Activated CD4-positive, CD25-positive, alpha-beta regulatory T cell treated with anti-CD3 and anti-CD28 coated beads, Interleukin-2, amount 50 U/mL, for 72 hours (primary cell): ENCODE data around the gene TMEM167A.

ENCODE experiments used
- DNase-seq: peaks from one replicate; pipeline ENCODE4 v3.0.0; 2021

Gene TMEM167A, protein sequence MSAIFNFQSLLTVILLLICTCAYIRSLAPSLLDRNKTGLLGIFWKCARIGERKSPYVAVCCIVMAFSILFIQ

DNA sequence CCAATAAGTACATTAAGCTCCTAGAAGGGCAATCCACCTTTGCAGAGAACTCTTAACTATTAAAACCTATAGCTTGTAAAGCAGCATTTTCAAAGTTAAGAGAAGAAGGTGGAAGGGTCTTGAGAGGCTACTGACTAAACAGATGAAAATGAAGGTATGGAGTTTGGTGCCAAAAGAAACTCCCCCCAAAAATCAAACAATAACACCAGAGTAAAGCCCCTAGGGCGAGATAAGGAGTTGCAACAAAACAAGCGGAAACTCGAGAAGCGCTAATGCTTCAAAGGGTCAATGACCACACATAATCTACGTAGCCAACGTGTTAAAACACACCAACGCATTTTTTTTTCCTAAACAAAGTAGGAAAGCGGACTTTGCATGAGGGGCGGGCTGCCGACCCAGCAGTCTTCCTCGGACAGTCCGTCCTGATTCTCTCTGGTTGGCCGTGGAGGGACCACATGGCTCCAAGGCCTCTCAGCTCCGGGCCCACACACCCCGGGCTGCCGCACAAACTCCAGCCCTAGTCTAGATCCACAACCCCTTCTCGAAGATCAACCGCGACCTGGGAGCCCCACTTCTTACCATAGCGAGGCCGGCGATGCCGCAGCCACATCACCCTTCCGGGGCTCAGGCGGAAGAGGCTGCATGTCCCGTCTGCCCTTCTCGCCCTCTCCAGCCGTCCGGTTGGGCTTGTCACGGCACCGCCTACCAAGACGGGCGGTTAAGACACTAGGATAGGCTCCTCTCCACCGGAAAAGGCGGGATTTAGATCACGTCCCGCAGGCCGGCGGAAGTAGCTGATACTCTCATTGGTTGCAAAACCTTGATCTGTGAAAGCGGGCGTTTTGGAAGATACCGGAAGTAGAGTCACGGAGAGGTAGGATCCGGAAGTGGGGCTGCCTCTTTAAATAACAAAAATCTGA, at the start of gene TMEM167A, which contains the start of gene XRCC4:
TSS of gene TMEM167A (minus strand) at position 653 of the 920 bp plus-strand sequence. CDS start at position 582, 71 bp downstream.
TSS of gene XRCC4 (plus strand) at position 806 of the 920 bp plus-strand sequence. CDS start 27,373 bp downstream, outside the sequence.
- peak; percentile 87 for DNase-seq

DNA sequence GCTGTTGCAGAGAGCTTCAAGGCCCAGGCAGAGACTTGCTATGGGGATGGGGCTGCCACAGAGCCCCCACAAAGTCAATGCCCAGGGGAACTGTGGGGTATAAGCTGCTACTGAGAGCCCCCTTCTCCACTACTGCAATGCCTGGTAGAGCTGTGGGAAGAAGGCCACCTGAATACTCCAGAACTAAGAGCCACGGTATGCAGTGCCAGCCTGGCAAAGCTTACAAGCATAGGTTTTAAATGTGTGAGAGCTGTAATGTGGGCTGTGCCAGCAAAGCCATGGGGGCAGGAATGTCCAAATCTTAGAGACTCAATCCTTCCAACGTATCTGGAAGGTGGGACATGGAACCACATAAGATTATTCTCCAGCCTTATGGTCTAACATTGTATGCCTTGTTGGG, 49.3 kb upstream of the TMEM167A start:
- no peak for DNase-seq

DNA sequence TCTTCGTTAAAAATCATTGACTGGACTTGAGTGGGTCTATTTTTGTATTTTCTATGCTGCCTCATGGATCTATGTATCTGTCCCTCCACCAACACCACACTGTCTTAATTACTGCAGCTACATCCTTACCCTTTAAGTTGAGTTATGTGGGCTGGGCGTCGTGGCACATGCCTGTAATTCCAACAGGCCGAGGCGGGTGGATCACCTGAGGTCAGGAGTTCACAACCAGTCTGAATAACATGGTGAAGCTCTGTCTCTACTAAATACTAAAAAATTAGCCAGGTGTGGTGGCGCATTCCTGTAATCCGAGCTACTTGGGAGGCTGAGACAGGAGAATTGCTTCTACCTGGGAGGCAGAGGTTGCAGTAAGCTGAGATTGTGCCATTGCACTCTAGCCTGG, 48.4 kb upstream of the TMEM167A start:
- DNase-seq = no peak

DNA sequence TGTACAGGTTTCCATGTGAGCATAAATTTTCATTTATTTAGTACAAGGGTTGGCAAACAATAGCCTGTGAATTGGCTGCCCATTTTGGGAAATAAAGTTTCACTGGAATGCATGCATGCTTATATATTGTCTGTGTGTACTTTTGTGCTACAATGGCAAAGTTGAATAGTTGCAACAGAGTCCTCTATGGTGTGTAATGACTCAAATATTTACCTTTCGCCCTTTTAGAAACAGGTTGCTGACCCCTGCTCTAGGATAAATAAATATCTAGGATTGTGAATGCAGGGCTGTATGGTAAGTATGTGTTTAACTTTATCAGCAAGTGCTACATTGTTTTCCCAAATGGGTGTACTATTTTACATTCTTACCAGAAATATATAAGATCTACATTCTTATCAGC, 47.4 kb upstream of the TMEM167A start:
- DNase-seq = no peak

DNA sequence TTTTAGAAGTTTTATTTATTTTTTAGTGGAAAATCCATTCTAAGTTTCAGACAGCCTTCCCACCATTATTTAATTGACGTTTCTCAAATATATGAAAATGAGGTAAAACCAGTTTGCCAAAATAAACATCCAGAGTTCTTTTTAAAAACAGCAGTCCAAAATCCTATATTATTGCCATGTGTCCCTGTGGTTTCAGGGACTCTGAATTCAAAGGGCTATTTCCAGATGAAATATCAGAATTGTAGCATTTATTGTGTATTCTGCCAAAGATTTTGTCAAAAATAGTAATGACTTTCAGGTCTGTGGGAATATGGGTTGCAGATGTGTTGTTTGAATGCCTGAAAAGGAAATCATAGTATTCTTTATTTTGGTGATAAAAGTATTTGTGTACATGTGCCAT, 41.8 kb upstream of the TMEM167A start:
- DNase-seq = no peak

DNA sequence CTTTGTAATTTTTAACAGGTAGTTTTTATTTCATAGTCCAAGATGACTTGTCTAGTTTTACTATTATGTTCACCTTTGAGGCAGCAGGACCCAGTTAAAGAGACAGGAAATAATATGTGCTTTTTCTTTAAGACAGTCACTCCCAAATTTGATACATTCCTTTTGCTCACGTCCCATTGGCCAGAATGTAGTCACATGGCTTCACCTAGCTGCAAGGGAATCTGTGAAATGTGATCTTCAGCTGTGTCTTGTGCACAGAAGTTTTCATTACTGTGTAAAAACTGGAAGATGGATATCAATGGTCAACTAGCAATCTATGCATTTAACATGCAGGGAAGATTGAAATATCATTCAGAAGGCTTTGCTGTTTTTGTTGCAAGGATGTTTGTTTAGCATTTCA, 41.3 kb upstream of the TMEM167A start:
- no peak for DNase-seq

DNA sequence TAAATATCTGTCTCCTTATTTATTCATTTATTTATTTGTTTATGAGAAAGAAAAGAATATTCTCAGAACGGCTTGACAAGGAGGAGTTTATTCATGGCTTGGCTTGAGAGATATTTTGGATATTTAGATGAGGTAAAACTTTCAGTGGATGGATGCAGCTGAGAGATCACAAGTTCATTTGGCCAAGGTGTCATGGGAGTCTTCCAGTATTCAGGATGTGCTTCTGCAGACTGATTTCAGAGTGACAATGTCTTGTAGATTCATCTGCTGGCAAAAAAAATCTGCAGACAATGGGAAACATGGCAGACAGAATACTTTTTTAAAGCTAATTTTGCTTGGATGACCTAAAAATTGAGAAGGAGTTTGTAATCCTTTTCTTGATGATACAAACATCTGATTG, 38.6 kb upstream of the TMEM167A start:
- DNase-seq = no peak

DNA sequence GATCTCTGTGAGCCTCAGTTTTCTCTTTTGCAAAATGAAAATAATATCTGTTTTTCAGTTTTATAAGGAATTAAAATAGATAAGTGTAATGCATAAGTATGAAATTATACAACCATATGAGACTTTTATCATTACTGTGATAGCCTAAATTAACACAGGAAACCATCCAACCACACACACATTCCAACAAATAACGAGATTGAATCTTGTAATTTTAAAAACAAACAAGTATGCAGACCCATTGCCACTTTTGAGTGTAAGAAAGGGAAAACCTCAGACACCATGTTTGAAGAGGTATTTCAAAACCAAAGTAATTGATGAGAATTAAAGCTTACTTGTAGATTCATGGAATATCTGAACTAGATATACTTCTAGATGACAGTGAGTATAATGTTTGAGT, 32.2 kb upstream of the TMEM167A start:
- no peak for DNase-seq

DNA sequence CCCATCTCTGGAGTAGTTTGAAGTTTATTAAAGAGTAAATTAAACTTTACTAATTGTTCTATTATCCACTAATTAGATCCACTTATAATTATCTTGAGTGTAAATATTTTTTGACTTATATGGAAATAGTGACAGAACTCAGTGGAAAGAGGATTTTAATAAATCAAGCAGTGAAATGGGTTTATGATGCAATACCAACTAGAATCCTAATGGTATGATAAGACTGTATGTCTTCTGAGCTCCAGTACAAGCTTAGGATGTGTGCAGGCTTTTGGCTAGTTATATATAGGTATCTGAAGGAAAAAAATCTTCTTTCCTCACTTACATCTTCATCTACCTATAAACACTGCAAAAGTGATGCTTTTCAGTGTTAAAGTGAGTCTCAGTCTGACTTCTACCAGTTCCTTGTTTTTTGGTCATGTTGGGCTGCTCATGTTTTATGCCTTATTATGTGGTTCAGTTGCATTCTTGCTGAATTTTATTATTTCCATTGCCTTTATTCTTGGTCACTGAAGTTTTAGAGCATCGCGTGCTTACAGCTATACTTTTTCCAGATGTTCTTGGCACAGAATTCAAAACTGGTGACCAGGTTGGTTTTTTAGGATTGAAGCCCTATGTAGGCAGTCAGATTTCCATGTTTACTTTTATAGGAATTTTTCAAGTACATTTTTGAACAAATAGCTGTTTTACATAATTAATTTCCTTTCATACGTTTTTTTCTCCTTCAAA, 30.7 kb upstream of the TMEM167A start:
- no peak for DNase-seq

DNA sequence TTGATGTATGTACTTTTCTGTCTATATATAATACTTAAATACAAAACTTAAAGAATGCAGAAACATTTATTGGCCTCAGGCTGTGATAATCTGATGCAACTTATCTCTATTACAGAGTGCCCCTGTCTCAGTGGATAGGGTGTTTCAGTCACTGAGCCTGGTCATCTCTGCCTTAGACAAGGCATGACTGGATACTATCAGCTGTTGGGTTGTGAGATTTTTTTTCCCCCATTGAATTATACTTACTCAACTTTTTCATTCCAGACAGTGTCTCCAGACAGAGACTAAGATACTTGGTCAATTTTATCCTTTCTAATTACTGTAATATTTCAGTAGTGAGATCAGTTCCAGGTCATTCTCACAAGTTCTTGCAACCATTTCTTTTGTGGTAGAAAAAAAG, 26.8 kb upstream of the TMEM167A start:
- DNase-seq = no peak

DNA sequence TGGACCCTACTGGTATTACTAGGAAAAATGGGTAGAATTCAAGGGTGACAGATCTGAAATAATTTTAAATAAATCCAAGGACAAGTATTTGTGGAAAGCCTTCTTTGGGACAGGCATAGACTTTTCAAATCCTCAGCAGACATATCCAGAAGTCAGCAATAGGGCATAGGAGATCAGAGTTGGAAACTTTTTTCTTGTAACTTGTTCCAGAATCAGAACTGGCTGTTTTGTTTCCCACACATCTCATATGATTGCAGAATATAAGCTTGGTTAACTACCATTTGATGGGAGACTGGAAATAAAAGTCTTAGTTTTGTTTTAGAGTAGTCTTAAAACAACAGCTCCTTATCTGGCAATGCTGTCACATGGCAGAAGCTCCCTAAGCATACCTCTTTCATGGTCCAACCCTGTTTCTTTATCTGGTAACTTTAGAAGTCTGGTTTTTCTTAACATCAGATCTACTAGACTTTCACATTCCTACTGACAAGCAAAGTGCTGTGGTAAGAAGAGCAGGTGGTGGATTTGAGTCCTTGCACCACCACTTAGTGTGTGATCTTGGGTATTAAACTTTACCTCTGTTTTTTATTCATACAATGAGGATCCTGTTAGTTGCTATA, 25.3 kb upstream of the TMEM167A start:
- DNase-seq = no peak

DNA sequence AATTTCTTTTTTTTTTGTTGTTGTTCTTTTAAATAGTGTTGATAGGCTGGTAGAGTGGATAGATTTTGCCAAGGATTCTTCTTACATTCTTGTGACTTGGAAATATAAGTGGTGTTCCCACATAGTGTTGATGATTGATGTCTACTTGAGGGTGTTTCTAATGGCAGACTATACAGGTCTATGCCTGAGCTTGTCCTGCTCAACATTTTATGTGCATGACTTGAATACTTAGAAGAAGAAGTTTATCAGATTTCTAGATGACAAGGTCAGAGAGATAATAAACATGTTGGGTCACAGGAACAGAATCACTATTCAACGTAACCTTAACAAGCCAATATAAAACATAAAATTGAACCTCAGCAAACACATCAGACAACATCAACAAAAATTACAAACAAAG, 24.3 kb upstream of the TMEM167A start:
- DNase-seq = no peak

DNA sequence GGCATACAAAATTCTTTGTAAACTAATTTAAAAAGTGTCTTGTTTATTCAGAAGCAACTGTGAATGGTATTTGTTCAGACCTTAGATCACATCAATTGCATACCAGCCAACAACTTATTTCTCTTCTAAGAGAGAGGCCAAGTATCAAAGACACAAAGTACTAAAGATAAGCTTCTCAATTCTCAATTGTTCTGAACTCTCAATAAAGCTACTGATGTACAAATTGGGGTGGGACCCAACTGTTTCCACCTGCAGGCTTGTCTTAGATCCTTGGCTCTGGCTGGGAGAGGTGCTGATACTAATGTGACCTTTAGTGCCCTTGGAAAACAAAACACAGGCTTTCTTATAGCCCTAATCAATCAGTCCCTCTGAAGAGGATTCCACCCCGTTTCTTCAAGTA, 22.3 kb upstream of the TMEM167A start:
- DNase-seq = no peak

DNA sequence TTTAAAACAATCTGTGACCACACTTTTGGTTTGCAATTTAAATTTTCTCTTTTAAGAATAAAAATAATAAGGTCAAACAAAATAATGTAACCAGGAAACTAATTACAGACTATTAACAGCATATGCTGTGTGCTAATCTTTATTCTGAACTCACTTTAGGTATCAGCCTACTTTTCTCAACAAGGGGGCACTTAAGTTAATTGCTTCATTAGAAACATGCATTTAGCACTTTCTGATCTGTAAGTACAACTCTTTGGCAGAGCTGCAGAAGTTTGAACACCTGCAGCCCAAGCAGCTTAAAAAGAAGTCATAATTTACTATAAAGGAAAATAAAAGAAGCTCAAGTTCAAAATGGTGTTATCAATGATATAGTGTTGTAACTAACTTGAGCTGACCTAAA, 21.8 kb upstream of the TMEM167A start:
- no peak for DNase-seq

DNA sequence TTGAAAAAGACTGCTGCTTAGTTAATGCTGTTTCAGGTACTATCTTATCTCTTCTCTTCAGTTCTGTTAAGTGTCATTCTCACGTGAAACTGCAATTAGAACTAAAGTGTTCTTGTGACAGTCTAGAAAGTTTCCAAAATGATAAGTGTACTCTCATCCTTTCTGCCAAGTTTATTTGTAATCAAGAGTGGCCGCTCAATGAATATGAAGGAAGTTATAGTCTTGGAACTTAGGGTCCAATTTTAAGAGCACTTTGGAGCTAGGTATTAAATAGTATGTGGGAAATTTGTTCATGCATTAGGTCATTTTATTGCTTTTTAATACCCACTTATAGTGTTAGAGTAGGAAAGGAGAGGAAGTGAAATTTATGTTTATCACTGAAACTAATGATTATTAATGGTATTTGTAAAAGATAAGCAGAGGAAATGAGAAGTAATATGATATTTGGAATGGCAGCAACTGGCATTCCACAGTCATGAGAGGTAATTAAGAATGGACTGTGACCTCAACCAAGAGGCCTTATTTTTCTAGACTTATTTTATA, 20.6 kb upstream of the TMEM167A start:
- no peak for DNase-seq

DNA sequence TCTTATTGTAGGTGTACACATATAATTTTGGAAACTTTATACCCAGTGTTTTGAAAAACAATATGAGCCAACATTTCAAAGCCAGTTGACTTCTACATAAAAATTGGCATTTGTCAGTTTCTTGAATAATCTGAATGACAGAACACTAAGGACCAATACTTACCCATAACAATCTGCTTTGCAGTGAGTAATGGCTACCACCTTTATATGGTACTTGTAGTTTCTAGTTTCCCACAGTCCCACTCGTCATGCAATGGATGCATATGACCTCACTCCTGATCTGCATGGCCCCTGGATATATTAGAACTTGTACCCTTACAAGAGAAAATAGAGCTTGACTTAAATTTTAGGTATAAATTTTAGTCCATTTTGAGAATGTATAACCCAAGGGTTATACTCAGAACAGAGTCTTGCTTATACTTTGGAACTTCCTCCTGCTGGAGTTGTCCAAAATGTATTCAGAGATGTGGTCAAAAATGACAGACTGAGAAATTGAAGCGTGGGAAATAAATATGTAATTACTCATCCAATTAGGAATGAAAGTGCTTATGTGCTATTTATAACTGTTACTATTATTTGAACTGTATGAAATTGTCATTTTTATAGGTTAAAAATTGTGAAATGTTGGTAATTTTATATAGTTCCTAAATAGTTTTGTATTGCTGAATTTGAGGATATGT, 19.6 kb upstream of the TMEM167A start:
- DNase-seq = no peak

DNA sequence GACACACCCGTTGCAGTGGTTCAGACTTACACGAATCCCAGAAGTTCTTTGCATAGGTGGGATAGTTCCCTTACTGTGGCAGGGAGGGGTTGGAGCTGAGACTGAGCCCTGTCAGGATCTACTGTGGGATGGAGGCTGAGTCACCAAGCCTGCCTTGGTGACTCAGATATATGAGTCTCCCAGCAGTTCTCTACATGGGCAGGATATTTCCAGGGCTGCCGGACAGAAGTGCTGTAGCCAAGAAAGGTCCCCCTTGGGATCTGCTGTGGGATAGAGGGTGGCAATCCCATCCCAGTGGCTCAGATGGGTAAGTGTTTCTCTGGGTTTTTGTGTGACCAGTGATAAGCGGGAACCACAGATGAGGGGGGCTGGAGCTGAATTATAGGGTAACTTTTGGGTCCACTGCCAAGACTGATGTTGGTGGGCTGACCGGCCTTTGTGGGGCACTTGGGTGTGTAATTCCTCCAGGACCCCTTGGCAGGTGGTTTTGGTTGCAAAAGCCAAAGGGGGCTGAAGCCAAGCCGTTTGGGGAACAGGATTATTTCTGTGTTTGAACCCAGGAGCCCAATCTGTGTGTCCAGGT, 18.9 kb upstream of the TMEM167A start:
- no peak for DNase-seq

DNA sequence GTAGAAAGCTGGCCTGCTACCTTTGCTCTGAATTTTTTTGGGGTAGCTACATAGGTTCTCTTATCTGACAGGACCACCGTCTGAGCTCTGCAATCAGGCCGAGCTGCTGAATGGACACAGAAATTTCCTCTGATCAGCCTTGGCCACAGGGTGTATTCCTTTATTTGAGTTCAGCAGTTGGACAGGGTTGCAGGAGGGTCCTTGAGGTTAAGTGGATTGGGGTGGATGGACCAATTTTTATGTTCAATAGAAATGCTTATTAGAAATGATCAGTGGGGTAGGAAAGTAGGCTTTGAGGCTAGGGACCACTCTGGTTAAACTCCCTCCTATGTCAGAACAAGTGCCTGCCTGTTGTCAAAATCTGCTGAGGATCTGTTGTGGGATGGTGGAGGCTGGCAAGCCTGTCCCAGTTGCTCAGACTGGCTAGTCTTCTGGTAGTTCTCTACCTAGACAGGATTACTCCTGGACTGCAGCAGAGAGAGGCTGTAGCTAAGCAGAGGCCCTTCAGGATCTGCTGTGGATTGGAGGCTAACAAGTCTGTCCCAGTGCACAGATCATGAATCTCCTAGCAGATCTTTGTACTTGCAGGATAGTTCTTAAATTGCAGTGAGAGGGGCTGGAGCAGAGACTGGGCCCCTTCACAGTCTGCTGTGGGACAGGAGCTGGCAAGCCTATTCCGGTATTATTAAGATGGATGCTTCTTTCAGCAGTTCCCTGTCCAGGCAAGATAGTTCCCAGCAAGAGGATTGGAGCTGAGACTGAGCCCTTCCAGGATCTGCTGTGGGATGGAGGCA, 18.2 kb upstream of the TMEM167A start:
- DNase-seq = no peak

DNA sequence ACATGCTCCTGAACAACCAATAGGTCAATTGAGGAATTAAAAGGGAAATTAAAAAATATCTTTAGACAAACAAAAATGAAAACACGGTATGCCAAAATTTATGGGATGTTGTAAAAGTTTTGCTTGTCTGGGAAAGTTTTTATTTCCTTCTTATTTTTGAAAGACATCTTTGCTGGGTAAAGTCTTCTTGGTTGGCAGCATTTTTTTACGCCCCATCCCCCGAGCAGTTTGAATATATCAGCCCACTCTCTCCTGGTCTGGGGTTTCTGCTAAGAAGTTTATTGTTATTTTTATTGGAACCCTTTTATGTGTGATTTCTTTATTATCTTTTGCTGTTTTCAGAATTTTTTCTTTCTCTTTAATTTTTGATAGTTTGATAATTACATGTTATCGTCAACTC, 16.5 kb upstream of the TMEM167A start:
- DNase-seq = no peak

DNA sequence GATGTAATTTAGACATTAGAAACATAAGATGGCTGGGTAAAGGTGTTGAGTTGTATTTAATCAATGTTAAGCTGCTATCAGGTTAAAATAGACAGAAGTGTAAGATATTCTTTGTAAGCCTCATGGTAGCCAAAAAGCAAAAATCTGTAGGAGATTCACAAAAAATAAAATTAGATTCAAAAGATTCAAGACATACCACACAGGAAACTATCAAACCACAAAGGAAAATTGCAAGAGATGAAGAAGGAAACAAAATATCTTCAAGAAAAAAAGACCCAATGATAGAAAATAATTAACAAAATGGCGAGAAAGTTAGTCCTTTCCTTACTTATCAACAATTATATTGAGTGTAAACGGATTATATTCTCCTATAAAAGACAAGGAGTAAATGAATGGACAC, 15.4 kb upstream of the TMEM167A start:
- DNase-seq = no peak

DNA sequence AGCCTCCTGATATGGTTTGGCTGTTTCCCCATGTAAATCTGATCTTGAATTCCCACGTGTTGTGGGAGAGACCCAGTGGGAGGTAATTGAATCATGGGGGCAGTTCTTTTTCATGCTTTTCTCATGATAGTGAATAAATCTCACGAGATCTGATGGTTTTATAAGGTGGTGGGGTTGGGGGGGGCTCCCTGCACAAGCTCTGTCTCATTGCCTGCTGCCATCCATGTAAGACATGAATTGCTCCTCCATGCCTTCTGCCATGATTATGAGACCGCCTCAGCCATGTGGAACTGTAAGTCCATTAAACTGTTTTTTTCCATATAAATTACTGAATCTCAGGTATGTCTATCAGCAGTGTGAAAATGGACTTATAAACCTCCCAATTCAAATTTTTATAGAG, 13.0 kb upstream of the TMEM167A start:
- no peak for DNase-seq
